HG03159 (cell line): Measurements from ENCODE around the gene MTG2.

Experiments used
- ATAC-seq: cut with Tn5 transposase; IDR thresholded peaks from one replicate; pipeline ENCODE4 v1.9.1; 2021; ENCODE audit warnings: mild to moderate bottlenecking, moderate library complexity; ENCODE audit not compliant: unreplicated experiment

Gene MTG2

GRCh38 chr20:62179162-62179504 is 3.7 kb upstream of the MTG2 start:
- no peak for ATAC-seq

- no peak for ATAC-seq
These were observed 1.0 kb upstream of the MTG2 start for GRCh38 chr20:62181808-62182207.

- ATAC-seq: no peak
These were observed 756 bp downstream of the MTG2 start for GRCh38 chr20:62183426-62184142.

- ATAC-seq: no peak
These were observed 3.2 kb downstream of the MTG2 start for GRCh38 chr20:62186096-62186426.

GRCh38 chr20:62186887-62187866 is 4.3 kb downstream of the MTG2 start:
- ATAC-seq: no peak

GRCh38 chr20:62190639-62191411 is 8.0 kb downstream of the MTG2 start:
- no peak for ATAC-seq

GRCh38 chr20:62191781-62192559 is 9.1 kb downstream of the MTG2 start:
- ATAC-seq: no peak

GRCh38 chr20:62192635-62193034 is 9.8 kb downstream of the MTG2 start:
- ATAC-seq: no peak

- ATAC-seq: no peak
These were observed 10.5 kb downstream of the MTG2 start for GRCh38 chr20:62193079-62194025.

- no peak for ATAC-seq
These were observed 12.2 kb downstream of the MTG2 start for GRCh38 chr20:62195075-62195405.

GRCh38 chr20:62195736-62196135 is 12.9 kb downstream of the MTG2 start:
- ATAC-seq: no peak

GRCh38 chr20:62196286-62196685 is 13.5 kb downstream of the MTG2 start:
- ATAC-seq: no peak

- no peak for ATAC-seq
These were observed 14.5 kb downstream of the MTG2 start for GRCh38 chr20:62197311-62197710.

GRCh38 chr20:62197801-62198200 is 15.0 kb downstream of the MTG2 start:
- no peak for ATAC-seq

GRCh38 chr20:62198496-62198895 is 15.7 kb downstream of the MTG2 start:
- no peak for ATAC-seq

- ATAC-seq: no peak
These were observed 16.1 kb downstream of the MTG2 start for GRCh38 chr20:62198931-62199330.

- no peak for ATAC-seq
These were observed 17.8 kb downstream of the MTG2 start for GRCh38 chr20:62200491-62201172.

GRCh38 chr20:62201173-62202082 is 18.6 kb downstream of the MTG2 start:
- ATAC-seq: no peak
